T-cell (primary cell): ENCODE results near the gene KIZ. TPM values are rescaled to one million over a fixed set of nuclear protein-coding genes. Genes with fewer than 3 reads are reported as not detected.

ENCODE experiments used
- ATAC-seq, 4 experiments: fragments of 200-7000 bp in 3 of 4; fragments of 150-1000 bp in 1 of 4; cut with Tn5 transposase; replicated peaks in 1 of 4; 1 replicate in 3 of 4; 2 replicates in 1 of 4; pipeline ENCODE4 v1.10.0; 2021; ENCODE audit warnings: moderate library complexity in 3 of 4, mild to moderate bottlenecking in 2 of 4, moderate number of reproducible peaks in 1 of 4
- CTCF ChIA-PET, 2 donors: fragments of 300-600 bp; sonication (Branson Sonifier 250); formaldehyde crosslinking; loops; one replicate each; lab custom pipeline; 2022; ENCODE audit warnings: antibody characterized with exemption in 2 of 2; lab: Charles Lee
- POLR2A ChIA-PET, 2 donors: fragments of 300-600 bp; sonication (Branson Sonifier 250); formaldehyde crosslinking; loops; one replicate each; lab custom pipeline; 2022; ENCODE audit warnings: antibody characterized with exemption in 2 of 2; lab: Charles Lee
- DNase-seq, 35 experiments: peaks; one replicate each; pipeline versions ENCODE4 v3.0.0 to v3.0.0-alpha.2; 2013 to 2023
- H3K27ac ChIP-seq: one replicate; pipeline ENCODE4 v1.5.1; 2013; ENCODE audit warnings: low read length
- H3K27me3 ChIP-seq, 2 experiments: replicated peaks in 1 of 2; 1 replicate in 1 of 2; 2 replicates in 1 of 2; pipeline versions ENCODE4 v1.6.1 to v1.7.0; 2013; ENCODE audit warnings: low read length in 1 of 2, mixed read lengths in 1 of 2; ENCODE audit not compliant: control insufficient read depth in 2 of 2, insufficient read depth in 2 of 2; ENCODE audit errors: extremely low read depth in 1 of 2
- H3K36me3 ChIP-seq, 2 donors: 1 replicate in 1 of 2; 2 replicates in 1 of 2; pipeline versions ENCODE4 v1.6.1 to v1.7.0; 2013; ENCODE audit warnings: low read length in 1 of 2; ENCODE audit not compliant: control insufficient read depth in 2 of 2, insufficient read depth in 1 of 2; ENCODE audit errors: extremely low read depth in 1 of 2
- H3K4me1 ChIP-seq, 2 experiments: 1 replicate in 1 of 2; 2 replicates in 1 of 2; pipeline versions ENCODE4 v1.6.1 to v1.7.0; 2013; ENCODE audit warnings: low read length in 2 of 2, mixed read lengths in 1 of 2; ENCODE audit not compliant: insufficient read depth in 2 of 2, control insufficient read depth in 1 of 2; ENCODE audit errors: extremely low read depth in 1 of 2
- H3K4me3 ChIP-seq, 2 donors: 1 replicate in 1 of 2; 2 replicates in 1 of 2; pipeline versions ENCODE4 v1.5.1 to v1.7.0; 2013; ENCODE audit warnings: mild to moderate bottlenecking in 2 of 2, low read length in 1 of 2, moderate library complexity in 1 of 2; ENCODE audit not compliant: control insufficient read depth in 1 of 2; ENCODE audit errors: extremely low read depth in 1 of 2
- H3K9me3 ChIP-seq: 2 replicates; pipeline ENCODE4 v1.7.0; 2013
- H3K27ac Mint-ChIP-seq, 2 donors: one replicate each; pipeline ENCODE4 v1.8.0; 2020 to 2021; ENCODE audit warnings: mild to moderate bottlenecking in 2 of 2, mixed read lengths in 2 of 2
- H3K27me3 Mint-ChIP-seq, 2 donors: one replicate each; pipeline ENCODE4 v1.8.0; 2021 to 2022; ENCODE audit warnings: mixed read lengths in 2 of 2
- H3K36me3 Mint-ChIP-seq: one replicate; pipeline ENCODE4 v1.8.0; 2021; ENCODE audit warnings: mixed read lengths
- H3K4me1 Mint-ChIP-seq, 3 donors: one replicate each; pipeline ENCODE4 v1.8.0; 2020 to 2022; ENCODE audit warnings: mixed read lengths in 3 of 3, mild to moderate bottlenecking in 1 of 3
- H3K4me3 Mint-ChIP-seq, 3 donors: one replicate each; pipeline ENCODE4 v1.8.0; 2020 to 2022; ENCODE audit warnings: mild to moderate bottlenecking in 3 of 3, mixed read lengths in 3 of 3, moderate library complexity in 3 of 3
- H3K9me3 Mint-ChIP-seq, 3 donors: one replicate each; pipeline ENCODE4 v1.8.0; 2020 to 2022; ENCODE audit warnings: mixed read lengths in 3 of 3
- WGBS: methylation state at CpG from one replicate; pipeline ENCODE4 v1.1.5; 2013; ENCODE audit warnings: missing lambda C conversion rate; ENCODE audit not compliant: insufficient coverage; 5-methylcytosine and 5-hydroxymethylcytosine counted together
- total RNA-seq, 35 experiments: library from RNA in 6 of 35; stranded (reverse) in 6 of 35; fragments of 120-200 nt in 1 of 35; gene quantifications; one replicate each; pipeline versions ENCODE4 v1.2.1 to v1.2.4 and lab custom pipeline; 2013 to 2026

KIZ gene
- total RNA-seq, 5 donors from 2014 or later (not counting 1 experiment from before 2014, with no cell fraction given) = 30.1 to 44.0 (median 41.2) TPM

- Mint-ChIP-seq H3K27ac (no peak overlapping the region), H3K27me3 (peaks cover 19 to 36% of the 10 kb centered on the region in 2 donors), H3K36me3 (no peaks in the 10 kb centered on the region), H3K9me3 (peaks cover 0 to 4% (median 0%) of the 10 kb centered on the region in 3 donors), H3K4me3 (no peak overlapping the region), H3K4me1 (no peaks in the 10 kb centered on the region)
- Histone ChIP-seq H3K4me3 (no peak overlapping the region), H3K27ac (no peak overlapping the region), H3K36me3 (no peaks in the 10 kb centered on the region), H3K4me1 (no peaks in the 10 kb centered on the region), H3K27me3 (peaks cover 4 to 27% of the 10 kb centered on the region in 2 experiments), H3K9me3 (no peaks in the 10 kb centered on the region)
- CTCF ChIA-PET = no interaction called here
- POLR2A ChIA-PET = no interaction called here
- ATAC-seq (no peak), DNase-seq (no peak)
- no CpG with 5 or more reads among the region's 2 CpGs for WGBS
Observed at GRCh38 chr20:21269772-21270171, 143.9 kb downstream of the KIZ start.

DNA sequence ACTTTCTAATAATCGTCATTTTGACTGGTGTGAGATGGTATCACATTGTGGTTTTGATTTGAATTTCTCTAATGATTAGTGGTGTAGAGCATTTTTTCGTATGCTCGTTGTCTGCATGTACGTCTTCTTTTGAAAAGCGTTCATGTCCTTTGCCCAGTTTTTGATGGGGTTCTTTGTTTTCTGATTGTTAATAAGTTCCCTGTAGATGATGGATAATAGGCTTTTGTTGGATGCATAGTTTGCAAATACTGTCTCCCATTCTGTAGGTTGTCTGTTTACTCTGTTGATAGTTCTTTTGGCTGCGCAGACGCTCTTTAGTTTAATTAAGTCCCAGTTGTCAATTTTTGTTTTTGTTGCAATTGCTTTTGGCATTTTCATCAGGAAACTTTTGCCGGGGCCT, 144.9 kb downstream of the KIZ start:
- ChIA-PET POLR2A (no interaction called here), CTCF (no interaction called here)
- Mint-ChIP-seq H3K4me1 (no peaks in the 10 kb centered on the region), H3K36me3 (no peaks in the 10 kb centered on the region), H3K27me3 (peaks cover 24 to 32% of the 10 kb centered on the region in 2 donors), H3K4me3 (no peak overlapping the region), H3K9me3 (peaks cover 0 to 4% (median 0%) of the 10 kb centered on the region in 3 donors), H3K27ac (no peak overlapping the region)
- no peak for ATAC-seq
- H3K36me3 ChIP-seq = no peaks in the 10 kb centered on the region
- no peaks in the 10 kb centered on the region for H3K9me3 ChIP-seq
- 91% methylated on average over 5 of the region's 8 CpGs for WGBS
- H3K27me3 ChIP-seq = peaks cover 4 to 21% of the 10 kb centered on the region in 2 experiments
- no peaks in the 10 kb centered on the region for H3K4me1 ChIP-seq
- H3K4me3 ChIP-seq = no peak overlapping the region
- no peak for DNase-seq
- H3K27ac ChIP-seq = no peak overlapping the region

- no peak overlapping the region for H3K4me3 ChIP-seq
- no peak for DNase-seq
- no peaks in the 10 kb centered on the region for H3K4me1 ChIP-seq
- CTCF ChIA-PET = no interaction called here
- no peak overlapping the region for H3K27ac ChIP-seq
- POLR2A ChIA-PET = interaction anchor here in 1 of 2 donors (0.6 kb wide), 1 partner anchor 1268 kb away, joined by 13 read pairs; no protein-coding TSS in a partner anchor
- H3K27me3 Mint-ChIP-seq = peaks cover 24 to 32% of the 10 kb centered on the region in 2 donors
- peaks cover 0 to 4% (median 0%) of the 10 kb centered on the region in 3 donors for H3K9me3 Mint-ChIP-seq
- peaks cover 4 to 26% of the 10 kb centered on the region in 2 experiments for H3K27me3 ChIP-seq
- no peak overlapping the region for H3K4me3 Mint-ChIP-seq
- H3K4me1 Mint-ChIP-seq = no peaks in the 10 kb centered on the region
- no peaks in the 10 kb centered on the region for H3K36me3 Mint-ChIP-seq
- no peak for ATAC-seq
- no peaks in the 10 kb centered on the region for H3K9me3 ChIP-seq
- H3K27ac Mint-ChIP-seq = no peak overlapping the region
- H3K36me3 ChIP-seq = no peaks in the 10 kb centered on the region
Observed at GRCh38 chr20:21272279-21272678, 146.4 kb downstream of the KIZ start.

- Histone ChIP-seq H3K4me3 (no peak overlapping the region), H3K4me1 (no peaks in the 10 kb centered on the region), H3K27me3 (peaks cover 4 to 27% of the 10 kb centered on the region in 2 experiments), H3K9me3 (no peaks in the 10 kb centered on the region), H3K27ac (no peak overlapping the region), H3K36me3 (no peaks in the 10 kb centered on the region)
- POLR2A ChIA-PET = interaction anchor here in 1 of 2 donors (0.6 kb wide), 1 partner anchor 1268 kb away, joined by 13 read pairs; no protein-coding TSS in a partner anchor
- ATAC-seq = no peak
- Mint-ChIP-seq H3K4me1 (no peaks in the 10 kb centered on the region), H3K36me3 (no peaks in the 10 kb centered on the region), H3K4me3 (no peak overlapping the region), H3K9me3 (peaks cover 0 to 4% (median 0%) of the 10 kb centered on the region in 3 donors), H3K27ac (no peak overlapping the region), H3K27me3 (peaks cover 24 to 32% of the 10 kb centered on the region in 2 donors)
- no peak for DNase-seq
- WGBS = 80% methylated on average over 1 of the region's 3 CpGs
- CTCF ChIA-PET = no interaction called here
Observed at GRCh38 chr20:21272679-21273078, 146.8 kb downstream of the KIZ start.

DNA sequence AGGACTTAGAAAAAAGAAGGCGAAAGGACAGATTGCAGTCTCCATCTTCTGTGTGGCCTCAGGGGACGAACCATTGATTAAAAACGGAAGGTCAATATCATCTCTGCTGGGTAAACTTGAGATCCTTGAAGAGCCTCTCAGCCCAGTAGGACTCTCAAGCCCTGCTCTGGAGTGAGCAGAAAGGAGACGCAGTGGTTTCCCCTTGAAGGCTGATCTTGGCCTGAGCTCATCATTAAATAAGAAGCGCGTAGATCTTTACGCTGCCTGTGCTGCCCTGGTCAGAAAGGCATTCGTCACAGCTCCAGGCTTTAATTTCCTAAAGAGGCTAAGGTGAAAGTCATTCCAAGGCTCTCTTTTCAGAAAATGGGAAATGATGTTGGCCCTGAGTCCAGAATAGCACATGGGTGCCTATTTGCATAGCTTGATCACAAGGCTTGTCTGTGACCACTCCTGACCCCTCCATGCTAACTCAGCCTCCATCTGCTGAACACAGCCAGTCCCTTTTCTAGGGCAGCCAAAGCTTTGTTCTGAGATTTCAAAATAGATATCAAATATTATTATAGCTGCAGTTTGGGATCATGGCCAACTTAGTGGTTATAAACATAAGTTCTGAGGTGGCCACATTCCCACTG, 148.0 kb downstream of the KIZ start:
- Histone ChIP-seq H3K4me3 (no peak overlapping the region), H3K27me3 (peaks cover 4 to 30% of the 10 kb centered on the region in 2 experiments), H3K36me3 (no peaks in the 10 kb centered on the region), H3K9me3 (no peaks in the 10 kb centered on the region), H3K27ac (no peak overlapping the region), H3K4me1 (no peaks in the 10 kb centered on the region)
- ChIA-PET CTCF (no interaction called here), POLR2A (no interaction called here)
- DNase-seq (no peak), ATAC-seq (no peak)
- H3K36me3 Mint-ChIP-seq = no peaks in the 10 kb centered on the region
- no peaks in the 10 kb centered on the region for H3K4me1 Mint-ChIP-seq
- no peak overlapping the region for H3K4me3 Mint-ChIP-seq
- peaks cover 28 to 32% of the 10 kb centered on the region in 2 donors for H3K27me3 Mint-ChIP-seq
- WGBS = 88% methylated on average over 8 of the region's 8 CpGs
- peaks cover 0 to 4% (median 0%) of the 10 kb centered on the region in 3 donors for H3K9me3 Mint-ChIP-seq
- H3K27ac Mint-ChIP-seq = no peak overlapping the region

DNA sequence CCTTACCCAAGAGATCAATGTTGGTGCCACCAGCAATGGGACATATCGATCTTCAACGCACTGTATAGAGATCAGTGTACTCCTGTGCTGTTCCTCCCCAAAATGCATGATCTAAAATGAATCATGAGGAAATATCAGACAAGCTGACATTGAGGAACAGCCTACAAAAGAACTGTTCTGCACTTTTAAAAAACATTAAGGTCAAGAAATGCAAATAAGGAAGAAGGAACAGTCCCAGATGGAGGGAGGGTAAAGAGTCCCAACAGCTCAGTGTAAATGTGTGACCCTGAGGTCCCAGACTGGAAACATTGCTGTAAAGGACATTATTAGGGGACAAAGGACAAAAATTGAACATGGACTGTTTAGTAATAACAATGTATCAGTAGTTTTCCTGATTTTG, 152.9 kb downstream of the KIZ start:
- WGBS = 100% methylated on average over 2 of the region's 2 CpGs
- no peaks in the 10 kb centered on the region for H3K4me1 ChIP-seq
- DNase-seq (no peak), ATAC-seq (no peak)
- H3K27ac ChIP-seq = no peak overlapping the region
- POLR2A ChIA-PET = no interaction called here
- Mint-ChIP-seq H3K36me3 (no peaks in the 10 kb centered on the region), H3K4me3 (no peak overlapping the region), H3K27me3 (peaks cover 21 to 23% of the 10 kb centered on the region in 2 donors), H3K27ac (no peak overlapping the region), H3K4me1 (no peaks in the 10 kb centered on the region), H3K9me3 (no peaks in the 10 kb centered on the region)
- CTCF ChIA-PET = no interaction called here
- no peaks in the 10 kb centered on the region for H3K36me3 ChIP-seq
- no peaks in the 10 kb centered on the region for H3K9me3 ChIP-seq
- H3K4me3 ChIP-seq = no peak overlapping the region
- H3K27me3 ChIP-seq = peaks cover 10 to 23% of the 10 kb centered on the region in 2 experiments
